Measurements from ENCODE around the gene KIF16B.
A peak's percentile ranks its signal among the peaks of the same experiment; 100 is the strongest.

Gene KIF16B

DNA sequence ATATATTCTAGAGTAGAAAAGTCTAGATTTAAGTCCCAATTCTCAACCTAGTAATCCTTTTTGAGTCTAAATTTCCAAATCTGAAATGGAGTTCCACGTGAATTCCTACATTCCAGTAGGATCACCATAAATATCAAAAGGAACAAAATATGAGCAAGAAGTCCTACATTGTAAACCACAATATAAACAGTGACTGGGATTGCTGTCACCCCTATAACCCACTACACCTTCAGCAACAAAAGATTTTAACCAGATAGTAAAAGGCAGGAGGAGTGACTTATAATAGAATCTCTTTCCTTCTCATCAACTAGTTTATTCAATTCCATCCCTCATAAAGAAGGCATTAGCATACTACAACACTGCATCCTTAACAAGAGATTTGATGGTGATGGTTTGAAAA, 210.6 kb downstream of the KIF16B start:
- H3K27ac ChIP-seq (ENCODE audit: low read depth, low read length): no peak overlapping the region
- no peak overlapping the region for H2AFZ ChIP-seq (ENCODE audit: low read length, unreplicated experiment)
- no peaks in the 10 kb centered on the region for H3K27me3 ChIP-seq (ENCODE audit: insufficient read depth, low read length)
- no peak overlapping the region for H3K4me3 ChIP-seq (ENCODE audit: low read depth, low read length)
- H3K4me1 ChIP-seq (ENCODE audit: control insufficient read depth, insufficient read depth, low read length, unreplicated experiment): no peaks in the 10 kb centered on the region
- H3K79me2 ChIP-seq (ENCODE audit: control insufficient read depth, insufficient read depth, low read length, unreplicated experiment): no peaks in the 10 kb centered on the region
- no peaks in the 10 kb centered on the region for H3K36me3 ChIP-seq (ENCODE audit: insufficient read depth, low read length)

DNA sequence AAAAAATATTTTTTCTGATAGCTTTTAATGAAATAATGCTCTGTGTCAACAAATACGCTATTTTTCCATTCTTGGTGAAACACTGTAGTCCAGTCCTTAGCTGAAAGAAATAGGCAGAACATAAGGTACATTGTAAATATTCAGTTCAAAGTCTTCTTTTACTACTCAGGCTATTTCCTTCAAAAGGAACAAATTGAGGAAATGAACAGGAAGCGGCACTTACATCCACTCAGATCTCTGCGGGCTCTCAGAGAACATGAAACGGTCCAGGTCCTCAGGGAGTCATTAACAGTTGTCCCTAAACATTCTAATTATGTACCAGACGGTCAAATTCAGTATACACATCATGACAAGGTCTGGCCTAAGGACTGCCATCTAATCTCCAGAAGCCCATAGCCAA, 212.6 kb downstream of the KIF16B start:
- Histone ChIP-seq H3K79me2 (ENCODE audit: control insufficient read depth, insufficient read depth, low read length, unreplicated experiment) (no peaks in the 10 kb centered on the region), H2AFZ (ENCODE audit: low read length, unreplicated experiment) (no peak overlapping the region), H3K4me3 (ENCODE audit: low read depth, low read length) (no peak overlapping the region), H3K27ac (ENCODE audit: low read depth, low read length) (no peak overlapping the region), H3K27me3 (ENCODE audit: insufficient read depth, low read length) (no peaks in the 10 kb centered on the region), H3K36me3 (ENCODE audit: insufficient read depth, low read length) (no peaks in the 10 kb centered on the region), H3K4me1 (ENCODE audit: control insufficient read depth, insufficient read depth, low read length, unreplicated experiment) (no peaks in the 10 kb centered on the region)

DNA sequence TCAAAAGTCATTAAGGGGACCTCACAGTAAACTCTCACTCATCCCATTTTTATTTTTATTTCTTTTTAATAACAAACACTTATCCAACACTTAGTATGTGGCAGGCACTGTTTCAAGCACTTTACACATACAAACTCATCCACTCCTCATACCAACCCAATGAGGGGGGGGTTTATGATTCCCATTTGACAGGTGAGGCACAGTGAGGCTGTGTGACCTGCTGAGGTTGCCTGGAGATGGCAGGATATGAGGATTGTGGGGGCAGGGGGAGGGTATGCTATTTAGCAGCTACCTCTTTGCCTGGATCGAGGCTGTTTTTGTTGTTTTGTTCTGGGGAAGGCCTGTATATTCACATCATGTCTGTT, 219.8 kb downstream of the KIF16B start:
- H3K4me3 ChIP-seq (ENCODE audit: low read depth, low read length): no peak overlapping the region
- no peak overlapping the region for H3K27ac ChIP-seq (ENCODE audit: low read depth, low read length)
- H3K79me2 ChIP-seq (ENCODE audit: control insufficient read depth, insufficient read depth, low read length, unreplicated experiment): no peaks in the 10 kb centered on the region
- H3K36me3 ChIP-seq (ENCODE audit: insufficient read depth, low read length): no peaks in the 10 kb centered on the region
- no peaks in the 10 kb centered on the region for H3K4me1 ChIP-seq (ENCODE audit: control insufficient read depth, insufficient read depth, low read length, unreplicated experiment)
- no peak overlapping the region for H2AFZ ChIP-seq (ENCODE audit: low read length, unreplicated experiment)
- H3K27me3 ChIP-seq (ENCODE audit: insufficient read depth, low read length): no peaks in the 10 kb centered on the region

GRCh38 chr20:16352751-16353416, 220.4 kb downstream of the KIF16B start:
- Histone ChIP-seq H3K79me2 (ENCODE audit: control insufficient read depth, insufficient read depth, low read length, unreplicated experiment) (no peaks in the 10 kb centered on the region), H3K4me1 (ENCODE audit: control insufficient read depth, insufficient read depth, low read length, unreplicated experiment) (no peaks in the 10 kb centered on the region), H2AFZ (ENCODE audit: low read length, unreplicated experiment) (no peak overlapping the region), H3K4me3 (ENCODE audit: low read depth, low read length) (no peak overlapping the region), H3K27me3 (ENCODE audit: insufficient read depth, low read length) (no peaks in the 10 kb centered on the region), H3K36me3 (ENCODE audit: insufficient read depth, low read length) (no peaks in the 10 kb centered on the region), H3K27ac (ENCODE audit: low read depth, low read length) (no peak overlapping the region)

DNA sequence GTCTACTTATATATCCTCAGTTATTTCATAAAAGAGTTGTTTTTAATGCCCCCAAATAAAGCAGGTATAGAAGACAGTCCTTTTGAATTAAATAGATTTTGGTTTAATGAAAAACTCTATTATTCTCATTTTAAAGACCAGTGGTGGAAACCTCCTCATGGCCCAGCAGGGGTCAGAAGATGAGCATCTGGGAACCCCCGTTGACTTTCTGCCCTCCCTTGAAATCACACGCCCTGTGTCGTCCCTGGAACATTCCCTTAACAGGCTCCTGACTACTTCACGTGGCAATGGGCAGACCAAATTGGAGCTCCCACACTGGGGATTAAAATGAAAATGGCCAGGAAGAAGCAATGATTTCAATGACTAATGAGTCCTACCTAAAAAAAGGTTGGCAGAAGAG, 220.9 kb downstream of the KIF16B start:
- Histone ChIP-seq H3K27ac (ENCODE audit: low read depth, low read length) (no peak overlapping the region), H3K27me3 (ENCODE audit: insufficient read depth, low read length) (no peaks in the 10 kb centered on the region), H3K36me3 (ENCODE audit: insufficient read depth, low read length) (no peaks in the 10 kb centered on the region), H3K4me3 (ENCODE audit: low read depth, low read length) (no peak overlapping the region), H2AFZ (ENCODE audit: low read length, unreplicated experiment) (no peak overlapping the region), H3K79me2 (ENCODE audit: control insufficient read depth, insufficient read depth, low read length, unreplicated experiment) (no peaks in the 10 kb centered on the region), H3K4me1 (ENCODE audit: control insufficient read depth, insufficient read depth, low read length, unreplicated experiment) (no peaks in the 10 kb centered on the region)

DNA sequence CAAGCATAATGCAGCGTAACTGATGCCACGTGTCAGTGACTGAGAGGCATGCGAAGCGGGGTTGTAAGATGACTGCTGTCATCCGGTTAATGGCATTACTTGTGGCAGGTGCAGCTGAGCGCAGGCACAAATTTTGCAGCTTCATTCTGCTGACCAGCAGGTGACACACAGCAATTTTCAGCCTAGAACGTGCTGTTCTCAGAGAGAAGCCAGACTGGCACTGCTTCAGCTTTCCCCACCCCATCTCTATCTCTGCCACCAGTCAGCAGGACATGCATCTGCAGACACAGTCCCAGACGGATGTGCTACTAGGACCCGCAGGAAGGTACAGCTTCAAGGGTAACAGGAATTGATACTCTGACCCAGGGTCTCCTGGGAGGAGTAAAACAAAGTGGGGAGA, 221.8 kb downstream of the KIF16B start:
- Histone ChIP-seq H3K4me3 (ENCODE audit: low read depth, low read length) (no peak overlapping the region), H3K27ac (ENCODE audit: low read depth, low read length) (no peak overlapping the region), H3K4me1 (ENCODE audit: control insufficient read depth, insufficient read depth, low read length, unreplicated experiment) (no peaks in the 10 kb centered on the region), H3K79me2 (ENCODE audit: control insufficient read depth, insufficient read depth, low read length, unreplicated experiment) (no peaks in the 10 kb centered on the region), H3K36me3 (ENCODE audit: insufficient read depth, low read length) (no peaks in the 10 kb centered on the region), H2AFZ (ENCODE audit: low read length, unreplicated experiment) (no peak overlapping the region), H3K27me3 (ENCODE audit: insufficient read depth, low read length) (no peaks in the 10 kb centered on the region)

GRCh38 chr20:16350465-16350864, 222.8 kb downstream of the KIF16B start:
- Histone ChIP-seq H3K79me2 (ENCODE audit: control insufficient read depth, insufficient read depth, low read length, unreplicated experiment) (no peaks in the 10 kb centered on the region), H2AFZ (ENCODE audit: low read length, unreplicated experiment) (no peak overlapping the region), H3K27ac (ENCODE audit: low read depth, low read length) (peak overlapping the region; percentile 31; the same call in 1 of the 2 replicates), H3K4me3 (ENCODE audit: low read depth, low read length) (no peak overlapping the region), H3K27me3 (ENCODE audit: insufficient read depth, low read length) (no peaks in the 10 kb centered on the region), H3K4me1 (ENCODE audit: control insufficient read depth, insufficient read depth, low read length, unreplicated experiment) (no peaks in the 10 kb centered on the region), H3K36me3 (ENCODE audit: insufficient read depth, low read length) (no peaks in the 10 kb centered on the region)

- H3K36me3 ChIP-seq (ENCODE audit: insufficient read depth, low read length): no peaks in the 10 kb centered on the region
- H3K27ac ChIP-seq (ENCODE audit: low read depth, low read length): peak overlapping the region; percentile 31; the same call in 1 of the 2 replicates
- no peaks in the 10 kb centered on the region for H3K27me3 ChIP-seq (ENCODE audit: insufficient read depth, low read length)
- no peaks in the 10 kb centered on the region for H3K79me2 ChIP-seq (ENCODE audit: control insufficient read depth, insufficient read depth, low read length, unreplicated experiment)
- H2AFZ ChIP-seq (ENCODE audit: low read length, unreplicated experiment): no peak overlapping the region
- no peaks in the 10 kb centered on the region for H3K4me1 ChIP-seq (ENCODE audit: control insufficient read depth, insufficient read depth, low read length, unreplicated experiment)
- no peak overlapping the region for H3K4me3 ChIP-seq (ENCODE audit: low read depth, low read length)
Measured at GRCh38 chr20:16349523-16350260, 223.6 kb downstream of the KIF16B start.

- Histone ChIP-seq H3K36me3 (ENCODE audit: insufficient read depth, low read length) (no peaks in the 10 kb centered on the region), H3K27ac (ENCODE audit: low read depth, low read length) (no peak overlapping the region), H3K79me2 (ENCODE audit: control insufficient read depth, insufficient read depth, low read length, unreplicated experiment) (no peaks in the 10 kb centered on the region), H3K4me3 (ENCODE audit: low read depth, low read length) (no peak overlapping the region), H3K27me3 (ENCODE audit: insufficient read depth, low read length) (no peaks in the 10 kb centered on the region), H3K4me1 (ENCODE audit: control insufficient read depth, insufficient read depth, low read length, unreplicated experiment) (no peaks in the 10 kb centered on the region), H2AFZ (ENCODE audit: low read length, unreplicated experiment) (no peak overlapping the region)
Measured at GRCh38 chr20:16346956-16347355, 226.3 kb downstream of the KIF16B start.

DNA sequence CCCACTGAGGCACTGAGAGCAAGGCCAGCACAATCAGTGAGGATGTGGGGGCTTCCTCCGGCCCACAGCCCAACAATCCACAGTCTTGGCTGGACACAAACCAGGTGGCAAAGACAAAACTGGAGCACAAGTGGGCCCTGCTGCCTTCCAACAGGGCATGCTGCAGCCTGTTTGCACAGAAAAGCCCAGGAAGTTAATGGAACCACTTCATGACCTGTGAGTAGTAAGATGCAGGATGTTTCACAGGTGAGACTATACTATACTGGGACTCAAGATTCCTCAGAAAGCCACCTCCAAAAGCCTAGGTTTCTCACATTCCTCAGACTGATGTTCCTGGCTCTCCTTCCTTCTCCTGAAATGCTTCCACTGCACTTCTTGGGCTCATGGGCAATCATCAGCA, 235.5 kb downstream of the KIF16B start:
- Histone ChIP-seq H3K79me2 (ENCODE audit: control insufficient read depth, insufficient read depth, low read length, unreplicated experiment) (no peaks in the 10 kb centered on the region), H3K27ac (ENCODE audit: low read depth, low read length) (no peak overlapping the region), H3K27me3 (ENCODE audit: insufficient read depth, low read length) (no peaks in the 10 kb centered on the region), H3K36me3 (ENCODE audit: insufficient read depth, low read length) (no peaks in the 10 kb centered on the region), H3K4me1 (ENCODE audit: control insufficient read depth, insufficient read depth, low read length, unreplicated experiment) (no peaks in the 10 kb centered on the region), H2AFZ (ENCODE audit: low read length, unreplicated experiment) (no peak overlapping the region), H3K4me3 (ENCODE audit: low read depth, low read length) (no peak overlapping the region)

- H3K27me3 ChIP-seq (ENCODE audit: insufficient read depth, low read length): no peaks in the 10 kb centered on the region
Measured at GRCh38 chr20:16327606-16328005, 245.6 kb downstream of the KIF16B start.

More at GRCh38 chr20:16327606-16328005, 245.6 kb downstream of the KIF16B start:
- Histone ChIP-seq H3K36me3 (ENCODE audit: insufficient read depth, low read length) (no peaks in the 10 kb centered on the region), H3K4me1 (ENCODE audit: control insufficient read depth, insufficient read depth, low read length, unreplicated experiment) (no peaks in the 10 kb centered on the region), H3K4me3 (ENCODE audit: low read depth, low read length) (no peak overlapping the region), H3K79me2 (ENCODE audit: control insufficient read depth, insufficient read depth, low read length, unreplicated experiment) (no peaks in the 10 kb centered on the region), H3K27ac (ENCODE audit: low read depth, low read length) (no peak overlapping the region), H2AFZ (ENCODE audit: low read length, unreplicated experiment) (no peak overlapping the region)
